HG02973 (cell line): ENCODE measurements around the gene THADA.
"Not testable (repeated sequence)": the region's sequence is repeated elsewhere in the genome, so short reads cannot be mapped to it uniquely, and the experiment has no call there.

Experiments
- ATAC-seq: cut with Tn5 transposase; IDR thresholded peaks from one replicate; pipeline ENCODE4 v1.9.1; 2021; ENCODE audit warnings: moderate library complexity; ENCODE audit not compliant: unreplicated experiment

THADA gene

DNA sequence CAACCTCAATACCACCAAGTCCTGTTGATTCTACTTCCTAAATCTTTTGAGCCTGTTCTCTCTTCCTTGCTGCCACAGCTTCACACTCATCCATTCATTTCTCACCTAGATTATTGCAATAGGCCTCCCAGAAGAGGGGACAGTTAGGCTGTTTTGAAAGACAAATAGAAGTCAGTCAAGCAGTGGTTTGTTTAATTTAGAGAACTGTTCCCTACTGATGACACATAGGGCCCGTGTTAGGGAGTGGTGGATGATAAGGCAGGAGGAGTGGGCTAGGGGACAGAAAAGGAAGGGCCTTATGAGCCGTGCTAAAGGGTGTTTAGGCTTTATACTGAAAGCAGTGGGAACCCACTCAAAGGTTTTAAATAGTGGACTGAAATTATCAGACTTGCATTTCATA, 309.9 kb downstream of the THADA start:
- no peak for ATAC-seq

DNA sequence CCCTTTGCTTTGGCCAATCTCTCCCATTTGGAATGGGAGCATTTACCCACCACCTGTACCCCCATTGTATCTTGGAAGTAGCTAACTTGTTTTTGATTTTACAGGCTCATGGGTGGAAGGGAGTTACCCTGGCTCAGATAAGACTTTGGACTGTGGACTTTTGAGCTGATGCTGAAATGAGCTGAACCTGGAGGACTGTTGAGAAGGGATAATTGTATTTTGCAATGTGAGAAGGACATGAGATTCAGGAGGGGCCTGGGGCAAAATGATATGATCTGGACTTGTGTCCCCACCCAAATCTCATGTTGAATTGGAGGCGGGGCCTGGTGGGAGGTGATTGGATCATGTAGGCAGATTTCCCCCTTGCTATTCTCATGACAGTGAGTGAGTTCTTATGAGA, 310.9 kb downstream of the THADA start:
- ATAC-seq: no peak

DNA sequence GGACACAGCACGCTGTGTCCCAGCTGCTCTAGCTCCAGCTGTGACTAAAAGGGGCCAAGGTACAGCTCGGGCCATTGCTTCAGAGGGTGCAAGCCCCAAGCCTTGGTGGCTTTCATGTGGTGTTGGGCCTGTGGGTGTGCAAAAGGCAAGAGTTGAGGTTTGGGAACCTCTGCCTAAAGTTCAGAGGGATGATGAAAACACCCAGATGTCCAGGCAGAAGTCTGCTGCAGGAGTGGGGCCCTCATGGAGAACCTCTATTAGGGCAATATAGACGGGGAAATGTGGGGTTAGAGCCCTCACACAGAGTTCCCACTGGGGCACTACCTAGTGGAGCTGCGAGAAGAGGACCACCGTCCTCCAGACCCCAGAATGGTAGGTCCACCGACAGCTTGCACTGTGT, 311.5 kb downstream of the THADA start:
- ATAC-seq: not testable (repeated sequence)

DNA sequence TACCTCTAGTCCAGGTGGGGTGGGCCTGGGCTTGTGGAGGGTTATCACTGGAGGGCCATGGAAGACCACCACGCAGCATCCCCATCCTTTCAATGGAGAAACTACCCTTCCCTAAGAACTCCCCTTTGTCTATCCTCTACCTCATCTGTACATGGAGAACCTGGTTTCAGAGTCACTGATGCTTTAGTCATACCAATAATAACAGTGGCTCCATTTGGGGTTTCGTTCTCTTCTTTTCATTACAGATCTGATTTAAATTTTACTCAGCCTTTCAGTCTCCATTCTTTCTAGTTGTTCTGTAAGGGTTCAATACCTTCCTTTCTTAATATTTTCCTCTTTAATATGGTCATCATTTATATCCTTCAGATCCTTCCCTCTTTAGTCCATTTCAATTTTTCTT, 314.8 kb downstream of the THADA start:
- ATAC-seq: no peak

DNA sequence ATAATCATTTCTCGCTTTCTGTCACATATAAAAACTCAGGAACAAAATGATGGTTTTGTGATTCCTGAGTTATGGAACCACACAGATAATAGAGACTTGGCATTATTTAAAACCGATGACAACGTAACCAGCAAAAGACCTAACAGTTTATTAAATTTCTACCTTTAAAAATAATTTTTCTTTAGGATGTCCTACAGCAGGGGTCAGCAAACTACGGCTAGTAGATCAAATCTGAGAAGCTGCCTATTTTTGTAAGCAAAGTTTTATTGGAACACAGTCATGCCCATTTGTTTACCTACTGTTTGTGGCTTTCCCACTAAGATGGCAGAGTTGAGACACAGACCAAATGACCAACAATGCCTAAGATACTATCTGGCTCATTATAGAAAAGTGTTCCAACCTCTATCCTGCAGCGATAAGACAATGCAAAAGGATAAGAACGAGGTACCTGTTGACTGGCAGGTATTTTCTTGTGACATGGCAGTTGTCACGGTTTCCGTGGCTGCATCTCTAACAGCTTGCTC, 316.5 kb downstream of the THADA start:
- ATAC-seq: no peak

DNA sequence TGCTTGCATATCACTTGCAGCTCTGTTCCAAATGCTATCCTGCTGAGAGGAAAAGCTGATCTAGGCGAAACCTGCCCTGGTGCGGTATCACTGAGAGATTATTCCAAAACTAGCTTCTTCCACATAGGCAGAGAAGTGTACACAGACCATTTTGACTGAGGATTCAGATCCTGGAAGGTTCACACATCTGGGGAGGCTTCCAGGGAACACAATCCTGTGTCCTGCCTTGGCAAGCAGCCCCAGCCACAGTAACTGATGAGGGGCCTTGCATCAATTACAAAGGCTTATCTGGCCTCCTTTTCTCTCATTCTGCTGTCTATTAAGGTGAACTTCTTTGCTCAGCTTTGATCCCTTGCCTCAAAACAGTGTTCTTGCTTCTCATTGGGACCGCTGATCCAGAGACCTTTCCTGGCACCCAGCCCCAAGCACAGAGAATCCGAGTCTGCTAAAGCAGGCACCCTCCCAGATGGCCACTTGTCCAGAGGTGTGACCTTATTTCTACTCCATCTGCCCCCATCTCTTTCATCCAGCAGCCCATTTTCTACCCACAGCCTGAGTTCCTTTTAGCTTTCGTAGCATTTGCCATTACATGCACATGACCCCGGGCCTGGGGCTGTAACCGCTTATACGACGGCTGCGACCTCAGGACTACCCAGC, 317.1 kb downstream of the THADA start:
- no peak for ATAC-seq

DNA sequence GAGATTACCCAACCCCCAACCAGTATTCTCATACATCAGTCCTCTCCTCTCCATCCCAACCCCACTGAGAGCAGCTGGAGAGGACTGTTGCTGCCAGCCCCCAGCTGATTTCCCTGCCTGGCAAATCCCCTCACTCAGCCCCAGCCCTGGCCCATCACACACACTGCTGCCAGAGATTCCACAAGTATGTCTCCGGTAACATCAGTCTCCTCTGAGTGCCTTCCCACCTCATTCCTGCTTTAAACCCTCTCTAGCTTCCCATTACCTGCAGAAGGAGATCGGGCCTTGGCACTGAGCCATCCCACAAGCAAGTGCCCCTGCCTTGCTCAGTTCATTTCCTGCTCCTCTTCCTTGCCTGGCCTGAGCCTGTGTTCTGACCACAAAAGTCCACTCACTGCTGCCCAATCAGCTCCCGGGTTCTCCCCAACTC, 318.9 kb downstream of the THADA start:
- no peak for ATAC-seq

DNA sequence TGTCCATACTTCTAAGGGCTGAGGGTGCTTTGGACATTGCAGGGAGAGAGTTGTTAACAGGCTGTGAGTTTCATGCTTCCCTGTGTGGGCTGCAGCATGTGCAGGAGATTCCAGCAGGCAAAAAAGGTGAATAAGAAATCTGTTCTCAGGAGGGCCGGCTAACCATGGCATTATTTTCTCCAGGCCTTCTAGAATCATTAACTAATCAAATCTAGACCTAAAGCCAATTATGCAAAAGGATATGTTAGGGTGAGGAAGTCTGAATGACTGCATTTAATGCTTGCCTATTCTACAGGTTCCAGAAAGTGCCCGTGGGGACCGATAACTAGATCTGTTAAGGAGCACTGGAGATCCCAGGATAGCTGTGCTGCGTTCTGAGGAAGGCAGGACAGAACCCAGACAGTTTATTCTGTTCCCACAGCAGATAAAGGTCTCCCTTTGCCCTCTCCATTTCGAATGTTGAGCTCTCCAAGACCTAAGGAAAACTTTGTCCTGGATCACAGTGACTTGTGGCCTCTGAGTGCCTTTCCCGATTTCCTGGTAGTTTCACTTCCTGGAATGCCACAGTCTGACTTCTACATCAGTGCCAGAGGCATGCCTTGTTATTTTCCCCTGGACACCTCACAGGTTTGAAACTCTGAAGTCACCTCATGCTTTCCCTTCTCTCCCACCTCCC, 319.4 kb downstream of the THADA start:
- ATAC-seq: no peak

DNA sequence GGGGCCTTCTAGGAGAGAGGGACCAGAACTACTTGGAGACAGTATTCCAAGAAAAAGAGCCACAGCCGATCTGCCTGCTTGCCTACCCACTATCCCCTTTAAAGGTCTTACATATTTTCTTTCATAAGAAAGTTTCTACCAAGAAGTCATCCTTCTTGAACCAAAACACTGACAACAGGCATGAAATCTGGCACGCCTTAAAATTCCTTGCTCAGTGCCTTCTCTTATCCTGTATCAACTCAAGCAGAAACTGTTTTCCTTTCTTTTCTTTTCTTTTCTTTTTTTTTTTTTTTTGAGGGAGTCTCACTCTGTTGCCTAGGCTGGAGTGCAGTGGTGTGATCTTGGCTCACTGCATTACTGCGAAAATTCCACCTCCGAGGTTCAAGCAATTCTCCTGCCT, 321.1 kb downstream of the THADA start:
- no peak for ATAC-seq

DNA sequence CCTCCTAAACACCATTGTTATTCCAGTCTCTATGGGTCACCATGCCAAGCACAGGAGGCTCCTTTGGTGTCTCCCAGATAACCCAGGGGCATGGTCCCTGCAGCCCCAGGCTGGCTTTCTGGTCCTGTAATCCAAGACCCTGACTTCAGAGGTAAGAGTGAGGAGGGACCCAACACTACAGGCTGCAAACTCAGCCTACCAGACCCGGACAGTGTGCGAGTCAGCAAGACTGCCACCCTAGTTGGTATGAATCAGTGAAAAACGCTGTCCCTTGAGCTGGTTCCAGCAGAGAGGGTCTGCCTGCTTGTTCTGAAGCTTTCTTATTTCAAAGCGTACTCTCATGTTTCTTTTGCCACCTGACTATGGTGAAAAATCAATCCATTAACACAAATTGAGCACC, 321.8 kb downstream of the THADA start:
- ATAC-seq: no peak

DNA sequence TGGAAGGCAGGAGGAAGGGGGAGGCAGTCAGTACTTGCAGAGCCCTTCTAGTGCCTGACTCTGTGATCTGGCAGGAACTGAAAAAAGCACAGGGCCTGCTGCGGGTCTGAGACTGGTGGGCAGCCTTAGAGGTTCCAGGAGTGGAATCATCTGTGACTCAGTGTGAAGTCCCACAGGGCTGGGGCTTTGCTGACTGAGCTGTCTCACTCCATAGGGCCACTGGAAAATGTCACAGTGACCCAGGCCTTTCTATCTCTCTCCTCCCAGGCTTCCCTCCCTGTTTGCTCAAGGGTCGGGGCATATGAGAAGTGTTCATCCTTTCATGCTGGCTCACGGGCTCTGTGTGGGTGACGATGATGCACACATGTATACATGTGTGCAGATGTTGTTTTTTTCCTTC, 322.3 kb downstream of the THADA start:
- ATAC-seq: no peak

DNA sequence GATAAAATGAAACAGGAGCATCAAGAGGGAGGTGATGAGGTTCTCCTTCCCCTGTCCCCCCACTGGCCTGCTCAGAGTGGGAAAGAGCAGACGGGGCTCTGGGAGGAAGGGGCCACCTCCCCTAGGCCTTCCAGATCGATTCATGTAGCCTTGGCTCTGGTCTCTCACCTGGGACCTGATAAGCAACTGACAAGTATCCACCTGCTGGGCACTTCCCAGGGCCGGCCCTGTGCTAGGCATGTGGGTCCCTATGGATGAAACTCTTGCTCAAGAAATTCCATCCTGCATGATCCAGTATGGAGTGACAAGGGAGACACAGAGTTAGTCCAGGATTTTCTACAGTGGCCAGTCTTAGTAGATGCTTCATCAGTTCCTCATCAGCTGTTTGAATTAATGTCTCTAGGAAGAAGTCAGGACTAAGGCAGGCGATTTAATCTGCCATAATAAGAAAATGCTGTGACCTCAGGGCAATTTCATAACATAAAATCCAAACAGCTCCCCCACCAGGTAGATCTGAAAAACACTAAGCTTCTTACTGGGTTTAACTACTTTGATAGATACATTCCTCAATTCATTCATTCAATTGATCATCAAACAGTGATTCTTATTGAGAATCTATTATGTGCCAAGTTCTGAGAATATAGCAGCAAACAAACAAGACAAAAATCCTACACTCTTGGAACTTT, 324.8 kb downstream of the THADA start:
- ATAC-seq: no peak

DNA sequence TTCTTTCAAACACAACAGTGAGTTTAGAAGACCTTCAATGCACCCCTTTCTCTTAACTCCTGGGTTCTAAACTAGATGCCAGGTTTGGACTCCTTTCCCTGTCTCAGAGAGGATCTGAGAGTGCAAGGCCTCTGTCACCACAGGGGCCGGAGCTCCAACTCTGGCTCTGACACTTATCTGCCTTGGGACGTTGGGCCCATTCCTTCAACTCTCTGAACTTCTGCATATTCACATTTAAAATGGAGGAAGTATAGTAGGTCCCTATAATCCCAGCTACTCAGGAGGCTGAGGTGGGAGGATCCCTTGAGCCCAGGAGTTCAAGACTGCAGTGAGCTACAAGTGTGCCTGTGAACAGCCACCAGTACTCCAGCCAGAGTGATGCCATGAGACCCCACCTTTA, 325.4 kb downstream of the THADA start:
- ATAC-seq: no peak

DNA sequence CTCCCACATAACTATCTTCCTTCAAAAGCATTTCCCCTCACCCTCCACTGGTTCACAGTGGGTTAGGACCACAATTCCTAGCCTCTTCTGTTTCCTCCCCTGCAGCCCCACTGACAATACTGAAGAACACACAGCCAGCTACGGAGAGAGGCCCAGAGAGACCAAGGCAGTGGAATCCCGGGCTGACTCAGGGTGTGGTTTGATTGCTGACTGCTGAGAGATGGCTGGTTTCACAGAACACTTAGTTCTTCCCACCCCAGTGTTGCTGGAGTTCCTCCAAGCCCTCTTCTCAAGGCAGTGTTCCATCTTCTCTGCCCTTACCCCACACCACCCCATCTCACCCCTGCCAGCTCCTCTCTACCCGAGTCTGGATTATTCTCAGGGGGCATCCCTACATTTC, 326.1 kb downstream of the THADA start:
- no peak for ATAC-seq

DNA sequence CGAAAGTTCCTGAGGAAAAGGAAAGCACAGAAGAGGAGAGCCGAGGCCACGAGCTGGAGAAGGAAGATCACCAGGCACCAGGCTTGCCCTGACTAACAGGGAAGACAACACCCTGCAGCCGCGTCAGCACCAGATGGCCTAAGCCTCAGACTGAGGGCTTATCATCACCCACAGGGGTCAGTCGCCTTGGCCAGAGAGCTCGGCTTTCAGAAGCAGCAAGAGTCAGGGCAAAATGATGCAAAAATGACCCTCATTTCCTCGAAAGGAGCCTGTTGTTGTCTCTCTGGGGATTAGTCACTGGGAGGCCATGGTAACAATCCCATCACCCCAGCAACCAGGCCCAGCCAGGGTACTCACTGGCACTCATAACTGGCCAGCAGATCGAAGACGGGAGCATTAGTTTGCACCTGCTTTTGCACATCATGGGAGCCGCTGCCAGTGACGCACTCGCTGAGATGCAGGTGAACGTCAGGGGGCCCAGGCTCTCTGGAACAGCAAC, 326.7 kb downstream of the THADA start:
- no peak for ATAC-seq

DNA sequence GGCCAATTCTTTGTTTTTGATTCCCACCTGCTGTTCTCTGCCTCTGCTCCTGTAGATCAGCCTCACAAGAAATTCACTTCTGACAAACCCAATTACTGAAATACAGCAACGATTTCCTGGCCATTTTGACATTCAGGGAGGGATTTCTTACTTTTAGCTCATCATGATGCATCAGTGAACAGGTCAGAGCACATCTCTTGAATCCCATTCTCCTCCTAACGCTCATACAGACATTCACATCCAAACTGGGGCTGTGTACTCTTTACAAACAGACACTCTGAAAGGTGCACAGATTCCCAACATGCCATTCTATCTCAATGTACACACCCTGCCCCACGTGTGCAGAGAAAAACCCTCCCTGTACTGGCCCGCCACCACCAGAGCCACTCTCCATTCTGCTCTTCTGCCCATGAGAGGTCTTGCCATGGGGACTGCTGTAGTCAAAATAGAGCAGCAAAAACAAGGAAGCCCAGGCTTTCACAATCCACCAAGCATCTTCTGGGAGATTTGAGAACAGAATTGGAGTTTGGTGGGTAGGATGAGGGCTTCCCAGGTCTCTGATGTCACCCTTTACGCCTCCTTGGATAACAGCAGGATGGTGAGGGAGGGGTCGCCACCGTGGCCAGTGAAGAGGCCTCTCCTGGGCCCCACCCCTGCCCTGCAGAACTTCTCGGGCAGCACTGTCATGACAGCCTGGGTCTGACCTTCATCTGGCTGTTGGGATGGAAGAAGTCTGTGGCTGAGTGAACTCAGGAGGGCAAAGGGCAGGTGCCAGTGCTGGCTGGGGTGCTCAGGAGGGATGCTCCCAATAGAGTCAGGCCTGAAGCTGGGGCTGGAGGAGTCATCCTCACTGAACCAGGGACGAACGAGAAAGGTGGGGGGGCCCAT, 327.5 kb downstream of the THADA start:
- no peak for ATAC-seq

DNA sequence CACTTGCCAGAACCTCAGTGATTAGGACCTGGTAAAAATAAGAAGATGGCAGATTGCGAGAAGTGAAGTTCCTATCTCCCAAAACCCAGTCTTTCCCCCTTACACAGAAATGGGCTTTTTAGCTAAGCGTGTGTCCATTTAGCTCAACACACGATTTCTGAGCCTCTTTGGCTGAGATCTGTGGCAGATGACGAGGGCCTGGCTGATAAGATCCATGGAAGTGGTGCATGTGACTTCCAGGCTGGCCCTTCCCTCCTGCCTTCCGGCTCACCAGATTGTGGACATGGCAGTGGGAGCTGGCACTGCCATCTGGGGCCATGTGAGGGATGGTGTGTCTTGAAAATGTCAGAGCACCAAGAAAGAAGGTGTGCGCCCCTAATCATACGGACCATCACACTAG, 328.5 kb downstream of the THADA start:
- no peak for ATAC-seq

DNA sequence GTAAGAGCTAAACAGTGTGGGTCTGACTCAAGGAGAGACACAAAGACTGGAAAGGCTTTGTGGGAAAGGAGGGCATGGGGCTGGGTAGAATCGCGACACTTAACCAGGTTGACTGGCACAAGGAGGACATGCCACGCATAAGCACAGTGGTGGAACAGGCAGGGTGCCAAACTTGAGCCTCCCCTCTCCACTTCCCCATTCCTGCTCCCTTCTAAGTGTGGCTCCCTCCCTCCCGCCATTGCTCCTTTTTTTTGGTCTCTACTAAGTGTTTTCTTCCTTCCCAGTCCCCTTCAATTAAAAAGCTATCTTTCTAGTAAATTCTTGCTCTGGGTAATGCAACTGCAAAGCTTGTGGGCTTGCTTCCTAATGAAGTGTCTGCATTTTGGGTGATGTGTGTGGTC, 329.1 kb downstream of the THADA start:
- no peak for ATAC-seq

DNA sequence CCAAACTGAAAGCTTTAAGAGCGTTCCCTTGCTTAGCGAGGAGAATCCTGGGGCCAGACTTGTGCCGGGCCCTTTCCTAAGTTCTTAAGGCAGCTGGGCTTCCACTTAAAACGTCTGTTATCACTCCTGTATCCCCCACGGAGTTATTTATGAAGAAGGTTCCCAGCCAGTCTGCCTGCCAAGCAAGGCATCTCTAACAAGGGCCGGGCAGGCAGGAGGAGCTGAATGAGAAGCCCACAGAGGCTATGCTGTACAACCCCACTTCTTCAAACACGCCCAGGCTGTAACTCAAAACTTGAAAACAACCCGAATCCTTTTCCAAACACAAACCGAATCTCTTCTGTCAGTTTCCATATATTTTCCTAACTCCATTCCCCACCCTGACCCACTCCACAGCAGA, 330.4 kb downstream of the THADA start:
- ATAC-seq: no peak

DNA sequence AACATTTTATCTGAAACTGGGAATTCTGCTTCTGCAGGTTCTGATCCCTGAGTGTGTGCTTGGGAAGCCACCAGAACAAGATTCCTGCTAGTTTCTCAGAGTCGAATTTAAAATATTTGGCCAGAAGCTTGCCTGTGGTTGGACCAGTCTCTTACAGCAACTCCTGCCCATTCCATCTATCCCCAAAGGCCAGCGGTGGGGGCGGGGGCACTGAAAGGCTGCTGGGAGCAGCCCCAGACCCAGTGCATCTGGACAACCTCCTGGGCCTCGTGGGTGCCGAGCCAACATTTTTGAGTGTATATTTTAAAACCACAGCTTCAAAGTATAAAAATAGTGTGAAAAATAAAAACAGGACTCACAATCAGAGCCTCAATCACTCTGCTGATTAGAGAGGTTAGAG, 330.8 kb downstream of the THADA start:
- ATAC-seq: no peak

DNA sequence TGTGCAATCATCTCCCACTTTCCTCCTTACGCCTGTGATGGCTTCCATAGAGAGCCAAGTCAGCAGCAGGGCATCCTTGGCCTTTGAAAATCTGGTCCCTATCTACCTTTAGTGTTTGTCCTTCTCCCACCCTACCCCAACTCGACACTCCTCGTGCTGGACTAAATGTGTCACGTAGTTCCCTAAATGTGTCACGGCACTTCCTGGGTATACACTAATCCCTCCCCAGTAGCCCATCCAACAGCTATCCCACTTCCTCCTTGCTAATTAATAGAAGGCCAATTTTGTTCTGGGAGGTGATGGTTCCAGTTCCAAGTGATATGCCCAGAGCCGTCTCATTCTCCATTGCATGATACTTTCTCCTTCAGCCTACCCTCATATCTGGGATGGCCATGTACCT, 332.9 kb downstream of the THADA start:
- no peak for ATAC-seq
